Mucosa of rectum (tissue), 2 donors: ENCODE measurements around the gene DKC1.

Experiments used
- H3K27ac ChIP-seq, 2 donors: one replicate each; pipeline ENCODE4 v1.7.0; 2013; ENCODE audit warnings: inconsistent platforms in 2 of 2, low read depth in 2 of 2, low read length in 2 of 2
- H3K27me3 ChIP-seq, 2 donors: one replicate each; pipeline ENCODE4 v1.7.0; 2013; ENCODE audit warnings: low read length in 2 of 2; ENCODE audit not compliant: control insufficient read depth in 2 of 2, insufficient read depth in 2 of 2
- H3K36me3 ChIP-seq, 2 donors: one replicate each; pipeline ENCODE4 v1.7.0; 2013; ENCODE audit warnings: low read length in 2 of 2; ENCODE audit not compliant: control insufficient read depth in 2 of 2, insufficient read depth in 2 of 2
- H3K4me1 ChIP-seq, 2 donors: one replicate each; pipeline ENCODE4 v1.7.0; 2013; ENCODE audit warnings: low read length in 2 of 2, mild to moderate bottlenecking in 1 of 2; ENCODE audit not compliant: control insufficient read depth in 2 of 2, insufficient read depth in 2 of 2
- H3K4me3 ChIP-seq, 2 donors: one replicate each; pipeline ENCODE4 v1.7.0; 2013; ENCODE audit warnings: low read length in 2 of 2
- H3K9ac ChIP-seq, 2 donors: one replicate each; pipeline ENCODE4 v1.7.0; 2013; ENCODE audit warnings: low read length in 2 of 2, low read depth in 1 of 2, mild to moderate bottlenecking in 1 of 2
- H3K9me3 ChIP-seq, 2 donors: one replicate each; pipeline ENCODE4 v1.7.0; 2013; ENCODE audit warnings: low read length in 2 of 2; ENCODE audit not compliant: control insufficient read depth in 2 of 2
- donor health status: healthy.
- donor health status: Normal muscosa, but diverticular disease.

DKC1 gene

GRCh38 chrX:154751669-154752271 lies 10.9 kb upstream of the DKC1 start:
- Histone ChIP-seq H3K9ac (no peak overlapping the region), H3K4me1 (no peaks in the 10 kb centered on the region), H3K9me3 (no peaks in the 10 kb centered on the region), H3K27me3 (peaks cover 7 to 21% of the 10 kb centered on the region in 2 donors), H3K27ac (peak overlapping the region in 1 of 2 donors; percentile 58), H3K36me3 (no peaks in the 10 kb centered on the region), H3K4me3 (peak overlapping the region in 1 of 2 donors; percentile 62)

DNA sequence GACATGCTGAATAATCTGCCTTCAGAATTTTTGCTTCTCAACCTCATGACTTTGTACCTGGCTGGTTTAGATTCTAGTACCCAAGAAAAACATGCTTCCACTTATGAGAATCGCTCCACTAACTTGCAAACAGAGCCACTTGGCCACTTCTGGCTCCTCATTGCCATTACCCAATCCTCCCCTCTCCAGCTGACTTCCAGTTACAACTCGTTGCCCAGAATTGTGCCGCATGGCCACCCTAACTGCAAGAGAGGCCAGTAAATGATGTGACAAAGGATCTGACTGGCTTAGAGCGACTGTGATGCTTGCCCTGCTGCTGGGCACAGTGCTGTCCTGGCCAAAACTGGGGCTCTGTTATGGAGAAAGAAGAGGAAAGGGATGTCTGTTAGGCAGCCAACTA lies 4.0 kb upstream of the DKC1 start:
- H3K36me3 ChIP-seq: no peaks in the 10 kb centered on the region
- H3K4me1 ChIP-seq: no peaks in the 10 kb centered on the region
- no peak overlapping the region for H3K27ac ChIP-seq
- no peak overlapping the region for H3K4me3 ChIP-seq
- H3K27me3 ChIP-seq: no peaks in the 10 kb centered on the region
- H3K9ac ChIP-seq: no peak overlapping the region
- no peaks in the 10 kb centered on the region for H3K9me3 ChIP-seq

DNA sequence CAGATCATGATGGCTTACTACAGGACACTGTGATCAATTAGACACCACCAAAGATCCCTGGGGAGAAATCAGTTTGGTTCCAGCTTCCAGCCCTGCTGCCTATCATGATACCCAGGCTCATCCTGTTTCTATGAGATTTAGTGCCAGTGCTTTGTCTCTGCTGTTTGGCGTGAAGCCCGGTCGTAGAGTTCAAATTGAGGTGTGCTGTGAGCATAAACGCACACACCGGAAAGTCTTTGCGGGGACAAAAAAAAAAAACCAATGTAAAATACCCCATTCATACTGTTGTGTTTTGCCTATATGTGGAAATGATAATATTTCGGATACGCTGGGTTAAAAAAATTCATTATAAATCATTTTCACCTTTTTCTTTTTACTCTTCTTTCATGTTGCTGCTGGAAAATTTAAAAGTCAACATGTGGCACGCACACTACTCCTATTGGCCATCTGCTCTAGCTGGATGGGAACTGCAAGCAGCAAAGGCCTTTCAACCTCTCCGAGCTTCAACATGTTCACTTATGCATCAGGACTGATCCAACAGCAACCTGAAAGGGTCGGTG lies 607 bp upstream of the DKC1 start:
- Histone ChIP-seq H3K9ac (peak overlapping the region; percentile 46 to 66), H3K4me1 (no peaks in the 10 kb centered on the region), H3K27me3 (no peaks in the 10 kb centered on the region), H3K4me3 (peak overlapping the region; percentile 64 to 89), H3K9me3 (no peaks in the 10 kb centered on the region), H3K27ac (peak overlapping the region; percentile 71 to 75), H3K36me3 (peaks cover 6 to 15% of the 10 kb centered on the region in 2 donors)

GRCh38 chrX:154774622-154775021 lies 12.0 kb downstream of the DKC1 start:
- Histone ChIP-seq H3K9ac (no peak overlapping the region), H3K27ac (no peak overlapping the region), H3K36me3 (peaks cover 29 to 48% of the 10 kb centered on the region in 2 donors), H3K27me3 (no peaks in the 10 kb centered on the region), H3K4me1 (no peaks in the 10 kb centered on the region), H3K9me3 (no peaks in the 10 kb centered on the region), H3K4me3 (no peak overlapping the region)

GRCh38 chrX:154775419-154776349 lies 13.0 kb downstream of the DKC1 start:
- no peaks in the 10 kb centered on the region for H3K27me3 ChIP-seq
- H3K36me3 ChIP-seq: peaks cover 27 to 46% of the 10 kb centered on the region in 2 donors
- no peak overlapping the region for H3K9ac ChIP-seq
- no peak overlapping the region for H3K4me3 ChIP-seq
- H3K9me3 ChIP-seq: no peaks in the 10 kb centered on the region
- no peak overlapping the region for H3K27ac ChIP-seq
- H3K4me1 ChIP-seq: no peaks in the 10 kb centered on the region

DNA sequence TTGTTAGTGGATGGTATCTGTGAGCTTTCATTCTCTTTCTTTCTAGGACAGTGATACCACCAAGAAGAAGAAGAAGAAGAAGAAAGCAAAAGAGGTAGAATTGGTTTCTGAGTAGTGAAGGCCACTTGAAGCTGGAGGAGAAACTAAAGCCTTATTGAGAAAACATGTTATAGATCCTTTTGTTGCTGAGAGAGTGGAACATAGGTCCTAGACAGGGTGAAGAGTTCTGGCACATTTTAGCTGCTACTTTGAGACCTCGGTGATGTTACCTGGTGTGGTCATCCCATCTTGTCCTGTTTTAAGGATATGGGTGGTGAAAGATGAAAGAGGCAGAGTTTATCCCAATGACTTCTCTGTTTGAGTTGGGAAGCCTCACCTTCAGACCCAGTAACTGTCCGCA lies 14.1 kb downstream of the DKC1 start:
- Histone ChIP-seq H3K9me3 (no peaks in the 10 kb centered on the region), H3K4me1 (no peaks in the 10 kb centered on the region), H3K27ac (no peak overlapping the region), H3K9ac (no peak overlapping the region), H3K36me3 (peaks cover 27 to 45% of the 10 kb centered on the region in 2 donors), H3K27me3 (no peaks in the 10 kb centered on the region), H3K4me3 (no peak overlapping the region)

- no peaks in the 10 kb centered on the region for H3K27me3 ChIP-seq
- peaks cover 23 to 31% of the 10 kb centered on the region in 2 donors for H3K36me3 ChIP-seq
- H3K9ac ChIP-seq: no peak overlapping the region
- H3K4me1 ChIP-seq: no peaks in the 10 kb centered on the region
- H3K9me3 ChIP-seq: no peaks in the 10 kb centered on the region
- H3K27ac ChIP-seq: no peak overlapping the region
- no peak overlapping the region for H3K4me3 ChIP-seq
Observed at GRCh38 chrX:154779261-154779660, 16.6 kb downstream of the DKC1 start.

DNA sequence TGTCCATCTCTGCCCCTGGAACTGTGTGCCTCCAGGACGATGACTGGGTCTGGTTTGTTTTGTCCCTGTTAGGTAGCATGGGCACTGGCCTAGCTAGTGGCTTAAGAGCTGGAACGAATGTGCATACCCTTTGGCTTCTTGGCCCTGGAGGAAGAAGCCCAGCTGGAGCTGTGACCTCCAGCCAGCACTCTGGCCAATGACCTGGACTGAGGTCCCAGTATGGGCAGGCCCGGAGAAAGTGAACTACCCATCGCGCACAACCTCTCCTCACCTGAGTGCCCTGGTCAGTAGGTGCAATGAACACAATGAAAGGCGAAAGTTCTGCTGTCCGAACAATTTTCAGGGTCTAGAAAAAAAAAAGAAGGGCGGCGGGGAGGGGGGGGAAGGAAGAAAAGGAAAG lies 18.3 kb downstream of the DKC1 start:
- H3K4me1 ChIP-seq: no peaks in the 10 kb centered on the region
- no peaks in the 10 kb centered on the region for H3K27me3 ChIP-seq
- no peak overlapping the region for H3K4me3 ChIP-seq
- peaks cover 10 to 14% of the 10 kb centered on the region in 2 donors for H3K36me3 ChIP-seq
- H3K9me3 ChIP-seq: no peaks in the 10 kb centered on the region
- no peak overlapping the region for H3K27ac ChIP-seq
- H3K9ac ChIP-seq: no peak overlapping the region

DNA sequence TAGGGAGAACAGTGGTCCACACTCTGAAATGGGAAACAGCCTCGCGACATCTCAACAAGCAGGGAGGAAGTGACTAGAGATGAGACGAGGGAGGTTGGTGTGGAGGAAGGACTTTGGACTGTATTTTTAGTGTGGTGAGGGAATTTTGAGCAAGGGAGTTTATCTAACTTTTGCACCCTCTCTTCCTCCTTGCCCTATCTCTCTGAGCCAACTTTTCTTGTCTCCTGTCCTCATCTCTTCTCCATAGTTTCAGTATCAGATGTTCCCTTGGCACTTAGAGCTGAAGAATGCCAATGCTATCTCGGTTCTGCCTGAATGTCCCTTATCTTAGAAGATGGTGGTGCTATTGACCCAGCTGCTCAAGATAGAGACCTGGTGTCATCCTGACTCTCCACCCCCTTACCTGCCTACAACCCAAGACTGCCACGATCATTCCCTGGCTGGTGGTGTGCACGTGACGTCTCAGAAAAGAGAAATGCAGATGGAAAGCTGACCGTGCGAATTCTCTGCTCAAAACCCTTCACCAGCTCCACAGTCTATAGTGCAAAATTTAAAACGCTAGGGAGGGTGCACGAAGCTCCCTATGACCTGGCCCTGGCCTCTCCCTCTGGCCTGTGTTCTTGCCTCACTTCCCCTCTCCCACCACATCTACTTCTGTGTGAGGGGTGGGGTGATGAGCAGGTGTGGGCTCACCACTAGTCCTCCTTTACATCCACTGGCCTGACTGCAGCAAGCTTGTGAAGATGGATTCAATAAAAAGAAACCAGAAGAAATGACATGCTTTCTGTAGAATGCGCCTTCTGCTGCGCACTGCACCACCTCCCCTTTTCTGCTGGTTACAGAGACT lies 21.7 kb downstream of the DKC1 start:
- H3K27me3 ChIP-seq: no peaks in the 10 kb centered on the region
- H3K27ac ChIP-seq: no peak overlapping the region
- no peaks in the 10 kb centered on the region for H3K9me3 ChIP-seq
- no peak overlapping the region for H3K4me3 ChIP-seq
- peaks cover 0 to 4% of the 10 kb centered on the region in 2 donors for H3K36me3 ChIP-seq
- no peaks in the 10 kb centered on the region for H3K4me1 ChIP-seq
- H3K9ac ChIP-seq: no peak overlapping the region
